ENCODE data around the gene RNF8. TPM values are rescaled to one million over a fixed set of nuclear protein-coding genes. Genes with fewer than 3 reads are reported as not detected.
"Not testable (repeated sequence)": the region's sequence is repeated elsewhere in the genome, so short reads cannot be mapped to it uniquely, and the experiment has no call there.

The RNF8 gene
- total and polyA plus RNA-seq, 10 donors: 8.0 to 15.6 (median 13.1) TPM

GRCh38 chr6:37334047-37334446, 19.7 kb upstream of the RNF8 start:
- H3K27me3 ChIP-seq (replicated peaks in 1 of 7): no peaks in the 10 kb centered on the region
- no peaks in the 10 kb centered on the region for H3K9me3 ChIP-seq
- H3K27ac ChIP-seq: no peak overlapping the region
- intact Hi-C loops (cut with DNase I; ENCODE audit: low total_unique reads): no loop called here
- peaks cover 0 to 51% (median 26%) of the 10 kb centered on the region in 6 donors for H3K36me3 ChIP-seq
- DNase-seq: no peak
- TF ChIP-seq CTCF (IDR thresholded peaks at IDR 0.05 in 8 of 11, conservative IDR thresholded peaks at IDR 0.05 in 3 of 11) (no peak), POLR2A (IDR thresholded peaks at IDR 0.05) (no peak), POLR2AphosphoS5 (IDR thresholded peaks at IDR 0.05) (no peak)
- no peak overlapping the region for H3K4me3 ChIP-seq
- H3K4me1 ChIP-seq: no peaks in the 10 kb centered on the region

- DNase-seq; H3K27ac ChIP-seq; H3K36me3 ChIP-seq; intact Hi-C loops (cut with DNase I; ENCODE audit: low total_unique reads); H3K9me3 ChIP-seq; H3K4me3 ChIP-seq; H3K4me1 ChIP-seq; H3K27me3 ChIP-seq (replicated peaks in 1 of 7): not testable (repeated sequence)
- 96 to 99% (median 97%) methylated on average over 3 of the region's 3 CpGs for WGBS, 5 donors
These were observed 15.5 kb upstream of the RNF8 start for GRCh38 chr6:37338317-37338716.

- DNase-seq: no peak
- intact Hi-C loops (cut with DNase I; ENCODE audit: low total_unique reads): no loop called here
- Histone ChIP-seq H3K27ac (no peak overlapping the region), H3K9me3 (no peaks in the 10 kb centered on the region), H3K36me3 (peaks cover 0 to 5% (median 0%) of the 10 kb centered on the region in 6 donors), H3K4me1 (no peaks in the 10 kb centered on the region), H3K4me3 (no peak overlapping the region), H3K27me3 (replicated peaks in 1 of 7) (no peaks in the 10 kb centered on the region)
- 93 to 100% (median 98%) methylated on average over 5 of the region's 5 CpGs for WGBS, 5 donors
- TF ChIP-seq CTCF (IDR thresholded peaks at IDR 0.05 in 8 of 11, conservative IDR thresholded peaks at IDR 0.05 in 3 of 11): no peak
- TF ChIP-seq POLR2A (IDR thresholded peaks at IDR 0.05): no peak
- TF ChIP-seq POLR2AphosphoS5 (IDR thresholded peaks at IDR 0.05): no peak
These were observed 15.0 kb upstream of the RNF8 start for GRCh38 chr6:37338745-37339255.

GRCh38 chr6:37339741-37340638, 13.8 kb upstream of the RNF8 start:
- Histone ChIP-seq H3K27me3 (replicated peaks in 1 of 7) (no peaks in the 10 kb centered on the region), H3K27ac (no peak overlapping the region), H3K36me3 (no peaks in the 10 kb centered on the region), H3K9me3 (no peaks in the 10 kb centered on the region), H3K4me1 (no peaks in the 10 kb centered on the region), H3K4me3 (no peak overlapping the region)
- WGBS, 5 donors: 88 to 96% (median 92%) methylated on average over 5 of the region's 5 CpGs
- TF ChIP-seq POLR2A (IDR thresholded peaks at IDR 0.05) (no peak), CTCF (IDR thresholded peaks at IDR 0.05 in 8 of 11, conservative IDR thresholded peaks at IDR 0.05 in 3 of 11) (no peak), POLR2AphosphoS5 (IDR thresholded peaks at IDR 0.05) (no peak)
- intact Hi-C loops (cut with DNase I; ENCODE audit: low total_unique reads): no loop called here
- no peak for DNase-seq
